Mammary epithelial cell (primary cell): ENCODE data around the gene SLC29A1.

ENCODE experiments used
- EZH2 ChIP-seq: IDR thresholded peaks from 2 replicates; pipeline ENCODE4 v1.6.1; 2012; ENCODE audit warnings: low read length, inconsistent platforms, borderline replicate concordance
- TF ChIP-seq, protein P1 (sequence below), 2 donors: IDR thresholded peaks in 1 of 2; conservative IDR thresholded peaks in 1 of 2; 2 replicates each; pipeline ENCODE4 v1.5.1; 2011 to 2012; ENCODE audit warnings: inconsistent platforms in 2 of 2, low read length in 2 of 2, mild to moderate bottlenecking in 2 of 2, control low read depth in 1 of 2, low read depth in 1 of 2; ENCODE audit not compliant: insufficient read depth in 1 of 2; ENCODE audit errors: extremely low read depth in 1 of 2

DNA sequence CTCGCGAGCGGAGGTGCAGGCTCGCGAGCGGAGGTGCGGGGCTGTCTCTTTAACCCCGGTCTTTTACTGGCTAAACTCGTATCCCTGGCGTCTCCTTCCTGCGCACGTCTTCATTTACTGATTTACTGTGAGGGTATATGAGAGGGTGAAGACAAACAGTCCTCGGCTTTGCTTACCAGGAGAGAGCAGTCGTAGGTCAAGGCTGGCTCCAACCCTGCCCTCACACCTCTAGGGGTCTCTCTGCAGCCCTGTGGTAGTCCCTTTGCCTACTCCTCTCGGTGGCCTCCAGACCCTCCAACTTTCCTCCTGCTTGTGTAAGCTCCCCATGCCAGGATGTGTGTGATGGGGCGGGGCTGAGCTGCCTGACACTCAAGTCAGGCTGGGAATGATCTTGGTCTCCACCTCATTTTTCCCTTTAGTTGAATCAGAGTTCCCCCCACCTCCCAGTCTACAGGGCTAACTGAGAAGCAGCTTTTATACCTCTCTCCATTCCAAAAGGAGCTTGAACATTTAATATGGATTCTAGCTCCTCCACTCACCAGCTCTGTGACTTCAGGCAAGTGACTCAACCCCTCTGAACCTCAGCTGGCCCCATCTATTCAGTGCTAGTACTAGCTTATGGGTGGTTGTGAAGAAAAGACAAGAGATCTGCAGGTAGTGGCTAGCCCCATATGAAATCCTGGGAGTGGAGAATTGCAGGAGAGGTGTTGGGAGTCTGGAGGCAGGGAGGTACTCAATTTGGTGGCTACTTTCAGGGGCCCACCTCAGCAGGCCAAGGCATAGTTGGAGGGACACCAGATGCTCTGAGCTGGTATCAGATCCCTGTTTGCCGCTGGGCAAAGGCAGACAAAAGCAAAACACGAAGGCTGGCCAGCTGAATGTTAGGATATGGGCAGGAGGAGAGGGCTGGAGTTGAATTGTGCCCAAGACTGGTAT lies 902 bp downstream of the SLC29A1 start:
- TF ChIP-seq, protein P1, sequence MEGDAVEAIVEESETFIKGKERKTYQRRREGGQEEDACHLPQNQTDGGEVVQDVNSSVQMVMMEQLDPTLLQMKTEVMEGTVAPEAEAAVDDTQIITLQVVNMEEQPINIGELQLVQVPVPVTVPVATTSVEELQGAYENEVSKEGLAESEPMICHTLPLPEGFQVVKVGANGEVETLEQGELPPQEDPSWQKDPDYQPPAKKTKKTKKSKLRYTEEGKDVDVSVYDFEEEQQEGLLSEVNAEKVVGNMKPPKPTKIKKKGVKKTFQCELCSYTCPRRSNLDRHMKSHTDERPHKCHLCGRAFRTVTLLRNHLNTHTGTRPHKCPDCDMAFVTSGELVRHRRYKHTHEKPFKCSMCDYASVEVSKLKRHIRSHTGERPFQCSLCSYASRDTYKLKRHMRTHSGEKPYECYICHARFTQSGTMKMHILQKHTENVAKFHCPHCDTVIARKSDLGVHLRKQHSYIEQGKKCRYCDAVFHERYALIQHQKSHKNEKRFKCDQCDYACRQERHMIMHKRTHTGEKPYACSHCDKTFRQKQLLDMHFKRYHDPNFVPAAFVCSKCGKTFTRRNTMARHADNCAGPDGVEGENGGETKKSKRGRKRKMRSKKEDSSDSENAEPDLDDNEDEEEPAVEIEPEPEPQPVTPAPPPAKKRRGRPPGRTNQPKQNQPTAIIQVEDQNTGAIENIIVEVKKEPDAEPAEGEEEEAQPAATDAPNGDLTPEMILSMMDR (conservative IDR thresholded peaks at IDR 0.05 in 1 of 2, IDR thresholded peaks at IDR 0.05 in 1 of 2; ENCODE audit: extremely low read depth in 1 of 2, insufficient read depth in 1 of 2, low read depth in 1 of 2, low read length in 2 of 2): no peak
- TF ChIP-seq EZH2: no peak
